Fibroblast of lung (primary cell): ENCODE measurements around the gene LMO7. TPM values are rescaled to one million over a fixed set of nuclear protein-coding genes. Genes with fewer than 3 reads are reported as not detected.

Source experiments
- DNase-seq, 2 donors: peaks; one replicate each; pipeline versions ENCODE4 v3.0.0 to v3.0.0-alpha.2; 2010; ENCODE audit warnings: low read depth in 2 of 2
- H2AFZ ChIP-seq: 2 replicates; pipeline ENCODE4 v1.5.1; 2012; ENCODE audit warnings: low read length, control low read depth, inconsistent platforms
- H3K27ac ChIP-seq: 2 replicates; pipeline ENCODE4 v1.5.1; 2011; ENCODE audit warnings: low read length, control low read depth; ENCODE audit not compliant: insufficient read depth
- H3K27me3 ChIP-seq: 2 replicates; pipeline ENCODE4 v1.5.1; 2011; ENCODE audit warnings: mild to moderate bottlenecking, low read length; ENCODE audit not compliant: control insufficient read depth, insufficient read depth
- H3K36me3 ChIP-seq: 2 replicates; pipeline ENCODE4 v1.5.1; 2011; ENCODE audit warnings: low read length; ENCODE audit not compliant: control insufficient read depth, insufficient read depth
- H3K4me1 ChIP-seq: 2 replicates; pipeline ENCODE4 v1.5.1; 2011; ENCODE audit warnings: low read length; ENCODE audit not compliant: control insufficient read depth, insufficient read depth; ENCODE audit errors: extremely low read depth
- H3K4me2 ChIP-seq: 2 replicates; pipeline ENCODE4 v1.5.1; 2011; ENCODE audit warnings: low read length, control low read depth; ENCODE audit not compliant: insufficient read depth; ENCODE audit errors: extremely low read depth
- H3K4me3 ChIP-seq, 4 experiments: fragments of 200-600 bp in 1 of 4; sonication (generic) in 1 of 4; replicated peaks in 1 of 4; 2 replicates each; pipeline ENCODE4 v1.5.1; 2011 to 2016; ENCODE audit warnings: low read length in 4 of 4, low read depth in 3 of 4, mild to moderate bottlenecking in 3 of 4, control low read depth in 2 of 4, inconsistent platforms in 1 of 4, mixed read lengths in 1 of 4; ENCODE audit not compliant: insufficient read depth in 1 of 4; ENCODE audit errors: control extremely low read depth in 1 of 4
- H3K79me2 ChIP-seq: 2 replicates; pipeline ENCODE4 v1.5.1; 2012; ENCODE audit warnings: mild to moderate bottlenecking, low read length, inconsistent platforms; ENCODE audit not compliant: control insufficient read depth, insufficient read depth
- H3K9ac ChIP-seq: 2 replicates; pipeline ENCODE4 v1.5.1; 2011; ENCODE audit warnings: mild to moderate bottlenecking, low read length, control low read depth; ENCODE audit not compliant: insufficient read depth
- H3K9me3 ChIP-seq: 2 replicates; pipeline ENCODE4 v1.5.1; 2012; ENCODE audit warnings: low read depth, low read length; ENCODE audit not compliant: control insufficient read depth, insufficient read depth
- H4K20me1 ChIP-seq: 2 replicates; pipeline ENCODE4 v1.5.1; 2011; ENCODE audit warnings: low read length; ENCODE audit not compliant: control insufficient read depth, insufficient read depth; ENCODE audit errors: extremely low read depth
- EZH2 ChIP-seq: IDR thresholded peaks from 2 replicates; pipeline ENCODE4 v1.5.1; 2012; ENCODE audit warnings: low read length, control low read depth, mild to moderate bottlenecking; ENCODE audit errors: missing control alignments
- polyA plus RNA-seq, 2 donors: library from polyadenylated mRNA; depleted of rRNA in 1 of 2; stranded (reverse) in 1 of 2; unstranded in 1 of 2; fragments of >200 nt; gene quantifications; 2 replicates each; pipeline ENCODE4 v1.2.1, GENCODE V29; 2011 to 2012; ENCODE audit warnings: missing spikeins in 1 of 2
- total RNA-seq: library from RNA; depleted of rRNA; stranded (reverse); fragments of >200 nt; gene quantifications from 2 replicates; pipeline ENCODE4 v1.2.1, GENCODE V29; 2014
- TF ChIP-seq, protein P1 (sequence below), 2 donors: IDR thresholded peaks in 1 of 2; conservative IDR thresholded peaks in 1 of 2; 1 replicate in 1 of 2; 2 replicates in 1 of 2; pipeline ENCODE4 v1.5.1; 2011 to 2012; ENCODE audit warnings: low read length in 2 of 2, control low read depth in 1 of 2, inconsistent platforms in 1 of 2, low read depth in 1 of 2, mild to moderate bottlenecking in 1 of 2

The LMO7 gene
- total and polyA plus RNA-seq, 2 donors (not counting 1 experiment from before 2014, with no cell fraction given): 71.9 to 226 TPM

DNA sequence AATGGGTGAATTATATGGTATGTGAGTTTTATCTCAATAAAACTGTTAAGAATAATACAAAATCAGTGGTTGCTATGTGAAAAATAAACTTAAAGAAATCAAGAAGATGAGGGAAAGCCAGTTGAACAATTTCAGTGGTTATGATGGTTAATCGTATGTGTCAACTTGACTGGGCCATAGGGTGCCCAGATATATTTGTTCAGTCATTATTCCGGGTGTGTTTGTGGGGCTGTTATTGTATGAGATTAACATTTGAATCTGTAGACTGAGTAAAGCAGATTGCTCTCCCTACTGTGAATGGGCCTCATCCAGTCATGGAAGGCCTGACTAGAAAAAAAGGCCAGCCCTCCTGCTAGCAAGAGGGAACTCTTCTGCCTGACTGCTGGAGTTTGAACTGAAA is 109.3 kb downstream of the LMO7 start:
- DNase-seq: no peak
- H3K79me2 ChIP-seq: peaks cover 38% of the 10 kb centered on the region
- no peak overlapping the region for H3K4me2 ChIP-seq
- H3K27ac ChIP-seq: no peak overlapping the region
- H3K9ac ChIP-seq: no peak overlapping the region
- H3K36me3 ChIP-seq: no peaks in the 10 kb centered on the region
- TF ChIP-seq, protein P1, sequence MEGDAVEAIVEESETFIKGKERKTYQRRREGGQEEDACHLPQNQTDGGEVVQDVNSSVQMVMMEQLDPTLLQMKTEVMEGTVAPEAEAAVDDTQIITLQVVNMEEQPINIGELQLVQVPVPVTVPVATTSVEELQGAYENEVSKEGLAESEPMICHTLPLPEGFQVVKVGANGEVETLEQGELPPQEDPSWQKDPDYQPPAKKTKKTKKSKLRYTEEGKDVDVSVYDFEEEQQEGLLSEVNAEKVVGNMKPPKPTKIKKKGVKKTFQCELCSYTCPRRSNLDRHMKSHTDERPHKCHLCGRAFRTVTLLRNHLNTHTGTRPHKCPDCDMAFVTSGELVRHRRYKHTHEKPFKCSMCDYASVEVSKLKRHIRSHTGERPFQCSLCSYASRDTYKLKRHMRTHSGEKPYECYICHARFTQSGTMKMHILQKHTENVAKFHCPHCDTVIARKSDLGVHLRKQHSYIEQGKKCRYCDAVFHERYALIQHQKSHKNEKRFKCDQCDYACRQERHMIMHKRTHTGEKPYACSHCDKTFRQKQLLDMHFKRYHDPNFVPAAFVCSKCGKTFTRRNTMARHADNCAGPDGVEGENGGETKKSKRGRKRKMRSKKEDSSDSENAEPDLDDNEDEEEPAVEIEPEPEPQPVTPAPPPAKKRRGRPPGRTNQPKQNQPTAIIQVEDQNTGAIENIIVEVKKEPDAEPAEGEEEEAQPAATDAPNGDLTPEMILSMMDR (conservative IDR thresholded peaks at IDR 0.05 in 1 of 2, IDR thresholded peaks at IDR 0.05 in 1 of 2; ENCODE audit: low read depth in 1 of 2, low read length in 2 of 2): no peak
- TF ChIP-seq EZH2: no peak
- no peak overlapping the region for H2AFZ ChIP-seq
- no peak overlapping the region for H3K4me3 ChIP-seq
- H4K20me1 ChIP-seq: no peaks in the 10 kb centered on the region
- no peaks in the 10 kb centered on the region for H3K9me3 ChIP-seq
- H3K4me1 ChIP-seq: peaks cover 8% of the 10 kb centered on the region
- H3K27me3 ChIP-seq: no peaks in the 10 kb centered on the region

DNA sequence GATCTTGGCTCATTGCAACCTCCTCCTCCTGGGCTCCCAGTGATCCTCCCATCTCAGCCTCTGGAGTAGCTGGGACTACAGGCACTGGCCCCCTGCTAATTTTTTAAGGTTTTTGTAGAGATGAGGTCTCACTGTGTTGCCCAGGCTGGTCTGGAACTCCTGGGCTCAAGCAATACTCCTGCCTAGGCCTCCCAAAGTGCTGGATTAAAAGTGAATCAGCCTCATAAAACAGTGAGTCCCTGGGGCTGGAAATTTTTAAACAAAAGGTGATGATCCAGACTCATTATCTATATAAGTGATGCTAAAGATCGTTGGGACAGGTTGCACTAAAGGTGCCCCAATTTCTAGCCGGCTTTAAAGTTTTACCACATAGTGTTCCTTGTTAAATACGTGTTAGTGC is 112.7 kb downstream of the LMO7 start:
- Histone ChIP-seq H3K9ac (no peak overlapping the region), H3K27ac (peak overlapping the region; percentile 7), H3K4me2 (no peak overlapping the region), H3K79me2 (peaks cover 51% of the 10 kb centered on the region), H3K36me3 (peaks cover 2% of the 10 kb centered on the region), H4K20me1 (no peaks in the 10 kb centered on the region), H2AFZ (no peak overlapping the region), H3K4me3 (no peak overlapping the region), H3K4me1 (peaks cover 8% of the 10 kb centered on the region), H3K27me3 (no peaks in the 10 kb centered on the region), H3K9me3 (no peaks in the 10 kb centered on the region)
- no peak for TF ChIP-seq EZH2
- TF ChIP-seq, protein P1 (conservative IDR thresholded peaks at IDR 0.05 in 1 of 2, IDR thresholded peaks at IDR 0.05 in 1 of 2; ENCODE audit: low read depth in 1 of 2, low read length in 2 of 2): no peak
- no peak for DNase-seq

DNA sequence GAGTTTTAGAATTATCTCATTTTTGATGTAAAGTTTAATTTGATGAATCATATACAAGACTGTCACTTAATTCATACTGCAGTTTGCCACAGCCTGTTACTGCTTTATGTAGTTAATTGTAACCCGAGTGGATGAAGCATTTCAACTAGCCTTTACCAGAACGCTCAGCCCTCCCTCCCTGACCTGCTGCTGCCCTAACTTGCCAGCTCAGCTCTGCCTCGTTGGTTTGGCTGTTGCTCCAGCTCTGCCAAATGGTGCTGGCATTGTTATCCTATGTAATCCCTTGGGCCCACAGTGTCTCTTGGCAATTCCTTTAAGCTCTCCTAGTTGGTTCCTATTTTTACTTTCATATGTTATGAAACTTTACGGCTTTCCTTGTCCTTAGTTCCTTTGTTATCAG is 113.3 kb downstream of the LMO7 start:
- no peaks in the 10 kb centered on the region for H4K20me1 ChIP-seq
- peak overlapping the region; percentile 27 for H3K27ac ChIP-seq
- peaks cover 2% of the 10 kb centered on the region for H3K36me3 ChIP-seq
- H3K27me3 ChIP-seq: no peaks in the 10 kb centered on the region
- DNase-seq: peak; percentile 58 to 59
- no peak overlapping the region for H2AFZ ChIP-seq
- TF ChIP-seq EZH2: no peak
- TF ChIP-seq, protein P1 (conservative IDR thresholded peaks at IDR 0.05 in 1 of 2, IDR thresholded peaks at IDR 0.05 in 1 of 2; ENCODE audit: low read depth in 1 of 2, low read length in 2 of 2): no peak
- no peaks in the 10 kb centered on the region for H3K9me3 ChIP-seq
- H3K4me1 ChIP-seq: peaks cover 8% of the 10 kb centered on the region
- H3K79me2 ChIP-seq: peaks cover 56% of the 10 kb centered on the region
- H3K4me3 ChIP-seq: no peak overlapping the region
- H3K9ac ChIP-seq: no peak overlapping the region
- H3K4me2 ChIP-seq: peak overlapping the region; percentile 52
